ENCODE data around the gene KRT85. TPM values are rescaled to one million over a fixed set of nuclear protein-coding genes. Genes with fewer than 3 reads are reported as not detected.

Gene KRT85
- total and polyA plus RNA-seq, 7 donors: not detected

- no peak for ATAC-seq
- DNase-seq: no peak
- Histone ChIP-seq H3K4me3 (no peak overlapping the region), H3K4me1 (no peaks in the 10 kb centered on the region), H3K27ac (no peak overlapping the region), H3K36me3 (ENCODE audit: insufficient read depth in 1 of 2, low read depth in 1 of 2) (no peaks in the 10 kb centered on the region), H3K9me3 (no peaks in the 10 kb centered on the region), H3K27me3 (ENCODE audit: insufficient read depth in 3 of 3, low read length in 2 of 3) (peaks cover 0 to 9% (median 0%) of the 10 kb centered on the region in 3 donors)
- WGBS, 3 donors: 92 to 93% (median 93%) methylated on average over 7 of the region's 7 CpGs
- intact Hi-C loops (cut with DNase I): no loop called here
- no peak for TF ChIP-seq CTCF (IDR thresholded peaks at IDR 0.05)
Observed at GRCh38 chr12:52392465-52393007, 25.3 kb upstream of the KRT85 start.

- no peaks in the 10 kb centered on the region for H3K36me3 ChIP-seq (ENCODE audit: insufficient read depth in 1 of 2, low read depth in 1 of 2)
- intact Hi-C loops (cut with DNase I): no loop called here
- ATAC-seq: peak in 3 of 4 donors; percentile 42 to 60 (median 54)
- no peak overlapping the region for H3K4me3 ChIP-seq
- H3K27me3 ChIP-seq (ENCODE audit: insufficient read depth in 3 of 3, low read length in 2 of 3): peaks cover 0 to 5% (median 0%) of the 10 kb centered on the region in 3 donors
- DNase-seq: peak in 1 of 2 donors; percentile 30
- TF ChIP-seq CTCF (IDR thresholded peaks at IDR 0.05): no peak
- no peaks in the 10 kb centered on the region for H3K9me3 ChIP-seq
- 11 to 15% (median 14%) methylated on average over 4 of the region's 4 CpGs for WGBS, 3 donors
- H3K4me1 ChIP-seq: no peaks in the 10 kb centered on the region
- no peak overlapping the region for H3K27ac ChIP-seq
Observed at GRCh38 chr12:52391618-52392002, 24.3 kb upstream of the KRT85 start.

- Histone ChIP-seq H3K4me3 (no peak overlapping the region), H3K9me3 (no peaks in the 10 kb centered on the region), H3K36me3 (ENCODE audit: insufficient read depth in 1 of 2, low read depth in 1 of 2) (no peaks in the 10 kb centered on the region), H3K27me3 (ENCODE audit: insufficient read depth in 3 of 3, low read length in 2 of 3) (peaks cover 0 to 5% (median 0%) of the 10 kb centered on the region in 3 donors), H3K4me1 (no peaks in the 10 kb centered on the region), H3K27ac (no peak overlapping the region)
- intact Hi-C loops (cut with DNase I): no loop called here
- DNase-seq: no peak
- WGBS, 3 donors: 57 to 69% (median 63%) methylated on average over 9 to 11 of the region's 11 CpGs
- peak; percentile 9 for TF ChIP-seq CTCF (IDR thresholded peaks at IDR 0.05)
- no peak for ATAC-seq
Observed at GRCh38 chr12:52390739-52391617, 23.7 kb upstream of the KRT85 start.

- intact Hi-C loops (cut with DNase I): no loop called here
- DNase-seq: no peak
- Histone ChIP-seq H3K27me3 (ENCODE audit: insufficient read depth in 3 of 3, low read length in 2 of 3) (peaks cover 0 to 5% (median 0%) of the 10 kb centered on the region in 3 donors), H3K36me3 (ENCODE audit: insufficient read depth in 1 of 2, low read depth in 1 of 2) (no peaks in the 10 kb centered on the region), H3K4me1 (no peaks in the 10 kb centered on the region), H3K27ac (no peak overlapping the region), H3K9me3 (no peaks in the 10 kb centered on the region), H3K4me3 (no peak overlapping the region)
- WGBS, 3 donors: 33 to 44% (median 41%) methylated on average over 9 of the region's 9 CpGs
- no peak for ATAC-seq
- no peak for TF ChIP-seq CTCF (IDR thresholded peaks at IDR 0.05)
Observed at GRCh38 chr12:52389313-52390207, 22.3 kb upstream of the KRT85 start.

All from psoas muscle (tissue), 8 donors.